T-helper 2 cell treated with Interferon-gamma antibody and Interleukin-4, amounts not matched to agents 100 ng/mL and 5 ng/mL, for 36 hours (primary cell): Measurements from ENCODE around the gene TYK2. TPM values are rescaled to one million over a fixed set of nuclear protein-coding genes. Genes with fewer than 3 reads are reported as not detected.
"Not testable (repeated sequence)": the region's sequence is repeated elsewhere in the genome, so short reads cannot be mapped to it uniquely, and the experiment has no call there.

Experiments
- intact Hi-C: fragments of 100-400 bp; cut with micrococcal nuclease; formaldehyde crosslinking; loops from one replicate; pipeline ENCODE4 v1.15.1; 2023
- total RNA-seq: library from RNA; stranded (reverse); gene quantifications from 2 replicates; pipeline ENCODE4 v1.2.3, GENCODE V29; 2022

Gene TYK2
- total RNA-seq, 1 donor from 2014 or later, result 250 TPM

DNA sequence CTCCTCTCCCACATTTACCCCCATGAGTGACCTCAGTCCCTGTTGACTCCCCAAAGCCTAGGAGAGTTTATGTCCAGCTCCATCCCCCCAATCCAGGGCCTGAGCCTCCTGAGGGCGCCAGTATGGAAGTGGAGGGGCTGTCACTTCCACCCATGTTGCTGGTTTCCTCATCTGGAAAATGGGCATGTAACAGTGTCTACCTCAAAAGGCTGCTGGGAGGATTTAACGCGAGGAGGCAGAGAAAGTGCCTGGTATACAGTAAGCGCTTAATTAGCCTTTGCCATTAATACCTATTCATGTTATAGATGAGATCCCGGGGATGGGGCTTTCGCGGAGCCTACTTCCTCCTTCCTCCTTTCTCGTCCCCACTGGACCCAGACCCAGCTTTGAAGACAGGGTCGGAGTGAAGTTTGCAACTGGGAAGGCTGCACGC lies 476 bp downstream of the TYK2 start:
- intact Hi-C loops, result loop anchor here (1.0 to 2.0 kb wide), 3 partner anchors 23 to 109 kb away; partner anchors contain the start of genes CDC37, ICAM1 and RAVER1

DNA sequence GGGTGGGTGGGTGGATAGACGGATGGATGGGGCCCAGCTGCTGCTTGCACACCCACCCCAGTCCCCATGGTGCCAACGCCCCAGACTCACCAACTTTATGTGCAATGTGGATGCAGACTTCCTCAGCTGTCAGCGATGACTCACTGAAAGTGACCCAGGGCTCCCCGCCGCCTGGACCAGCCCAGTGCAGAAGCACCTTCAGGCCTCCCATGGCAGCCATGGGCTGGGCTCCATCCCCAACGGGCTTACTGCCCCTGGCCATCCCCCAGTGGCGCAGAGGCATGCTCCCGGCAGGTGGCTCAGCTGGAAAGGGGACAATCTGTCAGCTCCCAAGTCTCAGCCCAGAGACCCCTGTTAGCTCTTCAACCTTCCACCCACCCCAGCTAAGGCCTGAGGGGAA lies 2.2 kb downstream of the TYK2 start:
- intact Hi-C loops, result no loop called here

DNA sequence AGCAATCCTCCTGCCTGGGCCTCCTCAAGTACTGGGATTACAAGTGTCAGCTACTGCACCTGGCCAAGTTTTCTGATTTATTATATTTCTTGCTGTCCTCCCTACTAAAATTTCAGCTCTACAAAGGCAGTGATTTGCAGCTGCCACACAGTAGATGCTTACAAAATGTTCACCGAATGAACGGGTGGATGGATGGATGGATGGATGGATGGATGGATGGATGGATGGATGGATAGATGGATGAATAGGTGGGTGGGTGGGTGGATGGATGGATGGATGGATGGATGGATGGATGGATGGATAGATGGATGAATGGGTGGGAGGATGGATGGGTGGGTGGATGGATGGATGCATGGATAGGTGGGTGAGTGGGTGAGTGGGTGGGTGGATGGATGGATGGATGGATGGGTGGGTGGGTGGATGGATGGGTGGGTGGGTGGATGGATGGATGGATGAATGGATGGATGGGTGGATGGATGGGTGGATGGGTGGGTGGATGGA lies 3.2 kb downstream of the TYK2 start:
- intact Hi-C loops, result not testable (repeated sequence)

DNA sequence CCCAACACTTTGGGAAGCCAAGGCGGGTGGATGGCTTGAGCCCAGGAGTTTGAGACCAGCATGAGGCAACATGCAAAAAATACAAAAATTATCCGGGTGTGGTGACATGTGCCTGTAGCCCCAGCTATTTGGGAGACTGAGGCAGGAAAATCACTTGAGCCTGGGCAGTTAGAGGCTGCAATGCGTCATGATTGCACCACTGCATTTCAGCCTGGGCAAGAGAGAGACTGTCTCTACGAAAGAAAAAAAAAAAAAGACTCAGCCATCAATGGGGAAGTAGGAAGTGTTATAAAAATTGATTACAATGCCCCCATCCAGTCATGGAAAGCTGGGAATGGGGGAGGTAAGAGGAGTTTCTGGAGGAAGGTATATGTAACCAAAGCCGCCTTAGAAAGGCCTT lies 5.4 kb downstream of the TYK2 start:
- intact Hi-C loops, result no loop called here

DNA sequence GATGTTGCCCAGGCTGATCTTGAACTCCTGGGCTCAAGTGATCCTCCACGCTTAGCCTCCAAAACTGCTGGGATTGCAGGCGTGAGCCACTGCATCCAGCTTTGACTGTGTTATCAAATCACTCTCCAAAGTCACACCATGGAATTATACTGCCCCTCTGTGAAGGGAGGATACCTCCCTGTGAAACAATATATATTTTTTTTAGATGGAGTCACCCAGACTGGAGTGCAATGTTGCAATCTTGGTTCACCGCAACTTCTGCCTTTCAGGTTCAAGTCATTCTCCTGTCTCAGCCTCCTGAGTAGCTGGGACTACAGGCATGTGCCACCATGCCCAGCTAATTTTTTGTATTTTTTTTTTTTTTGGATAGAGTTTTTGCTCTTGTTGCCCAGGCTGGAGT lies 7.7 kb downstream of the TYK2 start:
- intact Hi-C loops, result no loop called here

DNA sequence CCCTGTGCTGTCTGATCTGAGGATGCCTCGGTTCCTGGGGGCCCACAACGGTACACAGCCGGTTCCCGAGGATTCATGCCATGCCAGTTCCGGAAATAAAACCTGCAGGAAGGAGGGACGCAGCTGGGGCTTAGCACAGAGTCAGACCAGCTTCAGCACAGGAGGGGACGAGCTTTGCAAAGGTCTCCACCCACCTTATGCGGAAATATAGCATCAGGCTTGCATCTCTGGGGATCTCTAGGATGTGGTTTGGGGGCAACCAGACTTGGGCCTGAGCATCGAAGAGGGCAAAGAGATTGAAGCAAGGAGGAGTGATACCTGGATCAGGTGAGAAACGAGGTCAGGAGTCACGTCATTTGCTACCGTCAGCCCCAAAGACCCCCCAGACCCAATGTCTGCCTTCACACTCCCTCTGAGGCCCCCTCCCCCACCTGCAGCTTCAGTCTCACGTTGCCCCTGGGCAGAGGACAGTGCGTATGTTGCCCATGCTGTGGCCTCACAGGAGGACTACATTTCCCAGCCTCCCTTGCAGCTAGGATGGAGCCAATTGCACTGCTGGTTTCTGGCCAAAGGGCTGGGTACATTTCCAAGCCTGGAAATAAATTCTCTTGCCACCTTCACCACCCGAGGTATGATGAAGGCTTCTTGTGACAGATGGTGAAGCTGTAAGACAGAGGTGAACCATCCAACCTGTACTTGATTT lies 12.1 kb downstream of the TYK2 start:
- intact Hi-C loops, result no loop called here

DNA sequence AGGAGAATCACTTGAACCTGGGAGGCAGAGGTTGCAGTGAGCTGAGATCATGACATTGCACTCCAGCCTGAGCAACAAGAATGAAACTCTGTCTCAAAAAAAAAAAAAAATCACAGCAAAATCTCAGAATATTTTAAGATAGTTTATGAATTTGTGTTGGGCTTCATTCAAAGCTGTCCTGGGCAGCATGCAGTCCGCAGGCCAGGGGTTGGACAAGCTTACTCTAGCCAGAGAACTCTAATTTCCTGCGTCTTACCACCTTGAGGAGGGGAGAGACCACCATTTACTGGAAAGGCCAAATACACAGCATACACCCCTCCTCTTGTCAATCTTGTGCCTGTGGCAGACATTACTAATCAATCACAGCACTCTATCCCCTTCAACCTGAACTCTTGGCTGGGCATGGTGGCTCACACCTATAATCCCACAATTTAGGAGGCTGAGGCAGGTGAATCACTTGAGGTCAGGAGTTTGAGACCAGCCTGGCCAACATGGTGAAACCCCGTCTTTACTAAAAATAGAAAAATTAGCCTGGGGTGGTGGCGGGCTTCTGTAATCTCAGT lies 13.3 kb downstream of the TYK2 start:
- intact Hi-C loops, result not testable (repeated sequence)

DNA sequence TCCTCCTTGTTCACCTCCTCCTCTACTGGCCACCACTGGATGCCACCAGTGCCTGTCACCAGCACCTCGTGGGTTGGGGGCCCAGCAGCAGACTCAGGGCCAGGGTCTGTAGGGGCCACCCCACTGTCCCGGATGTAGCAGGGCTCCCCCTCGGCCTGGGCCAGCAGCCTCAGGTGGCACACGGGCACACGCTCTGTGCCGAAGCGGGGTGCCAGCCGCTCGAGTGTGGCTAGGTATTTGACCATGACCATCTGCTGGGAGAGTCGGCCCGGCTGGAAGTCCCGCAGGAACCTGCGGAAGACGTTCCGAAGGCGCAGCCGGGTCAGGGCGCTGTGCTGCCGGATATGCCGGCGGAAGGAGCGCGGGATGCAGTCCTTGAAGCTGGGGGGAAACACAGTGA lies 14.9 kb downstream of the TYK2 start:
- intact Hi-C loops, result no loop called here

DNA sequence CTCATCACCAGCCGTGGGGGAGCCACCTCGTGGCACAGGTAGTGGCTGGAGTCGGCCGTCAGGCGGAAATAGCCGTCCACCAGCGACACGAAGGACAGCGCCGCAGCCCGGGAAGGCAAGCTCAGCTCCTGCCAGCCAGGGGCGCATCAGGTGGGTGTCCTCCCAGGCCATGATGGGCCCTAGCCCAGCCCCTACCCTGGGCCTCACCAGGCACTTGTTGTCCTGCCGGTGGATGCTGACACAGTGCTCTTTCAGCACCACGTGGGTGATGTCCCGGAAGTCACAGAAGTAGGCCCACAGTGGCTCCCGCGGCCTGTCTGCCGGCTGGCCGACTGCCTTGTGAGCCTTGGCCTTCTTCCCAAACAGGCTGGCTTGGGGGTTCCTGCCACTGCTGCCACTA lies 15.7 kb downstream of the TYK2 start:
- intact Hi-C loops, result no loop called here

DNA sequence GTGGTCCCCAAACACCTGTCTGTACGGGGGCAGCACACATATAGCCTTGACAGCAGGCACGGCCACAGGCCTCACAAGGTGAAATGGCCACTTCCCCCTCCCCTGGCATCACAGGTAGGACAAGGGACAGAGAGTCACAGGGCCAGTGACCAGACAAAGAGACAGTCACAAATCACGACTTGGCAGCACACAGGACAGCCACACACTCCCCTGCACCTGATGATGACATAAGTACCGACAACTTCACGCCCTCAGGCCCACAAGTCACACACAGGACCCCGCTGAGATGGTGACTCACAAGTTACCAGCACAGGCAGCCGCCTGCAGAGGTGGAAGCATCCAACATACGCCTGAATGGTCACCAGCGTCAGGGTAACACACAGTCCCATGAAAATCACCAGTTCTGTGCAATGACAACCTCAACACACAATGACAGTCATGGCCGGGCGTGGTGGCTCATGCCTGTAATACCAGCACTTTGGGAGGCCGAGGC lies 16.5 kb downstream of the TYK2 start:
- intact Hi-C loops, result no loop called here

DNA sequence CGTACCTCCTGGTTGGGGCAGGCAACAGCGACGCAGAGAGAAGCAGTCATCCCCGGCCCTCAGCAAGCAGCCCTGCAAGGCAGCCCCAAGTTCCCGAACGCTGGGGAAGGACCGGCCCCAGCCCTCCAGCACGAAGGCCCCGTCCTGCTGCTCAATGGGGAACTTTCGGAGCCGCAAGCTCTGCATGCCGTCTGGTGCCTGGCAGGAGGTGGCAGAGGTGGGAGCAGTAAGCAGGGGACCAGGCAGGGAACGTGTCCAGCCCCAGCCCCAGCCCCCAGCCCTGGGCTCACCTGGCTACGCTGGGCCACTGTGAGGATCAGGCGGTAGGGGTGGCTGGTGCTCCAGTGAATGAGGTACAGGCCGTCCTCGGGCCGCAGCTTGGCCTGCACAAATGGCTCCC lies 18.1 kb downstream of the TYK2 start:
- intact Hi-C loops, result no loop called here

DNA sequence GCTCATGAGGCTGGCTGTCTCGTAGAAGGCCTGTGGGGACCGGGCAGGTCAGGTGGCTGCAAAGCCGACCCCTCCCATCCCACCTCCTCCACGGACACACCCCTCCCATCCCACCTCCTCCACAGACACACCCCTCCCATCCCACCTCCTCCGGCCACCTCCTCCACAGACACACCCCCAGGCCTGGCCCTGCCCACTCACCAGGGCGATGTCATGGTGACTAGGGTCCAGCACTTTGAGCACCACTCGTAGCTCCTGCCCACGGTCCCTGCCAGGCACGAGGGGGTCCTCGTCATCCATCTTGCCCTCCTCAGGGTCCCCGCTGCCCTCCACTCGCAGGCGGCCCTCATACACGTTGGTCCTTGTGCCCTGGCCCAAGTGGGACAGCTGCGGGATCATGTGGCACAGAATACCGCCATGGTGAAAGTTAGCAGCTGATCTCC lies 18.8 kb downstream of the TYK2 start:
- intact Hi-C loops, result no loop called here

DNA sequence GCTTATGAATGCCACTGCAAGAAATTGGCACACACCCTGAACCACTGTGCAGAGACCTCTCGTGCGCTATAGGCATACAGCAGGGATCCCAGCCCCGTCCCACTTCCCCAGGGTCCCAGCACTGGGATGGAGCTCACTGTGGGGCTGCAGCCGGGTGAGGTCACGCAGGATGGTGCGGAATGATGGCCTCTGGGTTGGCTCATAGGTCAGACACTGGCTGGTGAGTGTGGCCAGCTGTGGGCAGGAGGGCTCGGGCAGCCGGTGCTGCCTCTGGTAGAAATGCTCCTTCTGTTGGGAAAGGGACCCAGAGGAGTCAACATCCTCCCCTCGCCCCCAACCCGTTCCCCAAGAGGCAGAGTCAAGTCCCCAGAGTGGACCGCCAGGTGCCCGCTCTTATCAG lies 23.9 kb downstream of the TYK2 start:
- intact Hi-C loops, result no loop called here

DNA sequence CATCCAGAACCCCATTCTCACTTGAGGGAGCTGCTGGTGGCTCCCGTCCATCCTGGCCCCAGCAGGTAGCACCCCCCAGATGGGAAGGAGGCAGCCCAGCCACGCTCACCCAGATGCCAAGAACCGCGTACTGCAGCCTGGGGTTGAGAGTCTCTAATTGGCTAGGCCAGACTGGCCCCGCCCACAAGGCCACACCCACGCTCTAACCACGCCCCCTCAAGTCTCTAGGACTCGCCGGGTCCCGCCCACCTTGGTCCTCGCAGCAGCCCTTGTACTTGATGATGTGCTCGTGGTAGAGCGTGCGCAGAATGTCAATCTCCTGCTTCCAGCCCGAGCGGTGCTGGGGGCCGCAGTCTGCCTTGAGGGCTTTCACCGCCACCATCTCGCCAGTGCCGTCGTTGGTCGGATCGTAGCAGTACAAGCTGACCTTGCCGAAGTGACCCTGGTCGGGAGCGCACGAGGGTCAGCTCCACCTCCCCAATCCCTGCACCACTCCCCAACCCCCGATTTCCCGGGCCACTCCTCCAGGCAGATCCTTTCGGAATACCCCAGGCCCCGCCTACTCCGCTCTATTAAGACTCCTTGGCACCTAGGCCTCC lies 26.5 kb downstream of the TYK2 start:
- intact Hi-C loops, result no loop called here

DNA sequence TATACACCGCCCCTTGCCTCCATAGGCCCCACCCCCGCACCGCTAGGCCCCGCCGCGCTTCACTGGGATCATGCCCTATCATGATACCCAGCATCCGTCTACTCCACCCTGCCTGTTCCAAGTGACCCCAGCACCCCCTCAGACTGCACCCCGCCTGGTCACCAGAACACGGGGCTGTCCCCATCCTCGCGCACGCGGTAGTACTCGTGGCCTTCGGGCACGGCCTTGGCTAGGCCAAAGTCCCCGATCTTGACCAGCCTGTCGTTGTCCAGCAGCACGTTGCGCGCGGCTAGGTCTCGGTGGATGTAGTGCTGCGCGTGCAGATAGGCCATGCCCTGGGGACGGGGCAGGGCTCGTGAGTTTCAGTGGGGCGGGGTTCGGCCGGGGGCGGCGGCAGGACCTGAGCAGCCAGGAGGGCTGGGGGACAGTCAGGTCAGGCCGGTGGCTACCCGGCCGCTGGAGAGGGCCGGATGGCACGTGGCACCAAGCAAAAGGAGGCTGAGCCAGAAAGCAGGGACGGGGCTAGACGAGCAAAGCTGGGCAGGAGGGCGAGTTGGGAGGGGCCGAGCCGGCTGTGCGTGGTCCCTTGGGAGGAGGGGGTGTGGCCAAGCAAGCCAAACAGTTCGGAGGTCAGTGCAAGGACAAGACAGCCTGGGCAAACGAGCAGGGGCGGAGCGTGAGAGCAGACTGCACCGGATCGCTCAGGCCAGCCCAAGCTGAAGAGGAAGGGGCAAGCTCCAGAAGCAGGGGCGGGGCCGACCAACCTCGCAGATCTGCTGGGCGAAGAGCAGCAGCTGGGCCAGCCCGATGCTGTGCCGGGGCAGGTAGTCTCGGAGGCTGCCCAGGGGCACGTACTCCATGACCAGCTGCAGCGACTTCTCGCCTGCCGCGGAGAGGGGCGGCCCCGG lies 27.4 kb downstream of the TYK2 start:
- intact Hi-C loops, result no loop called here

DNA sequence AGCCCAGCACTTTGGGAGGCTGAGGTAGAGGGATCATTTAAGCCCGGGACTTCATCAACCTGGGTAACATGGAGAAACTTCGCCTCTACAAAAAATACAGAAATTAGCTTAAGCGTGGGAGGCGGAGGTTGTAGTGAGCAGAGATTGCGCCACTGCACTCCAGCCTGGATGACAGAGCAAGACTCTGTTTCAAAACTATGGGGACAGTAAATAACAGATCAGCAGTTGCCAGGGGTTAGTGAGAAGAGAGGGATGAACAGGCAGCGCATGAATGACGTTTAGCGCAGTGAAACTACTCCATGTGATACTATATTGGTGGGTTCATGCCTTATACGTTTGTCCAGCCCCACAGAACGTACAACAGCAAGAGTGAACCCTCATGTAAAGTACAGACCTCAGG lies 33.9 kb downstream of the TYK2 start:
- intact Hi-C loops, result no loop called here

DNA sequence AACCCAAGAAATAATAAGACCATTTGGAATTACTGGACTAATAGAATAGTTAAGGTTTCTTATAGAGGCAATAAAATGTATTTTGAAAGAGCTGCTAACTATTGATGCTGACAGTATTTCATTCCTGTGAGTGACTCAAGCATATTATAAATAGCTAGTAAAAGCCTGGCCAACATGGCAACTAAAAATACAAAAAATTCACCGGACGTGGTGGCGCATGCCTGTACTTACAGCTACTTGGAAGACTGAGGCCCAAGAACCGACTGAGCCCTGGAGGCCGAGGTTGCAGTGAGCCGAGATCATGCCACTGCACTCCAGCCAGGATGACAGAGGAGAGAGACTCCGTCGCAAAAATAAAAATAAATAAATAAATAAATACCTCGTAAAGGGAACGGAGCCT lies 35.6 kb downstream of the TYK2 start:
- intact Hi-C loops, result no loop called here

DNA sequence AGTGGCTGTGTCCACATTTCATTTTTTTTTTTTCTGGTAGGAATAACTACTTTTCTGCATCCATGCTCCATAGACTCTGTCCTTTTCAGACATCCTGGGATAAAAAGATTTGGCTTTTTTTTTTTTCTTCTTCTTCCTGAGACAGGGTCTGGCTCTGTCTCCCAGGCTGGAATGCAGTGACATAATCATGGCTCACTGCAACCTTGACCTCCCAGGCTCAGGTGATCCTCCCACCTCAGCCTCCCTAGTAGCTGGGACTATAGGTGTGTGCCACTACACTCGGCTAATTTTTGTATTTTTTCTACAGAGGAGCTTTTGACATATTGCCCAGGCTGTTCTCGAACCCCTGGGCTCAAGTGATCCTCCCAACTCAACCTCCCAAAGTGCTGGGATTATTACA lies 36.9 kb downstream of the TYK2 start:
- intact Hi-C loops, result no loop called here

DNA sequence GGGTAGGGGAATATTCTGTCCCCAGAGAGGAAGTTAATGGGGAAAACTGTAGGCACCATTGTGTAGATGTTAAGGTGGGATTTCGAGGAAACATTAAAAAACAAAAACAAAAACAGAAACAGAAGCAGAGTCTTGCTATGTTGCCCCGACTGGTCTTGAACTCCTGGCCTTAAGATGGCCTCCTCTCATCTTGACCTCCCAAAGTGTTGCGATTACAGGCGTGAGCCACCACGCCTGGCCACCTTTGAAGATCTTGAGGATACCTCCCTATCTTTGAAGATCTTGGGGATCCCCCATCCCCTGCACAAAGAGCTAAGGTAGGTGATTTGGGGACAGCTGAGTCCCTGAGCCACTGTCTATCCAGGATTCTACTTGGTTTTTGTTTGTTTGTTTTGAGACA lies 40.4 kb downstream of the TYK2 start:
- intact Hi-C loops, result loop anchor here (5.0 kb wide), 1 partner anchor 73 kb away; no protein-coding TSS in a partner anchor

DNA sequence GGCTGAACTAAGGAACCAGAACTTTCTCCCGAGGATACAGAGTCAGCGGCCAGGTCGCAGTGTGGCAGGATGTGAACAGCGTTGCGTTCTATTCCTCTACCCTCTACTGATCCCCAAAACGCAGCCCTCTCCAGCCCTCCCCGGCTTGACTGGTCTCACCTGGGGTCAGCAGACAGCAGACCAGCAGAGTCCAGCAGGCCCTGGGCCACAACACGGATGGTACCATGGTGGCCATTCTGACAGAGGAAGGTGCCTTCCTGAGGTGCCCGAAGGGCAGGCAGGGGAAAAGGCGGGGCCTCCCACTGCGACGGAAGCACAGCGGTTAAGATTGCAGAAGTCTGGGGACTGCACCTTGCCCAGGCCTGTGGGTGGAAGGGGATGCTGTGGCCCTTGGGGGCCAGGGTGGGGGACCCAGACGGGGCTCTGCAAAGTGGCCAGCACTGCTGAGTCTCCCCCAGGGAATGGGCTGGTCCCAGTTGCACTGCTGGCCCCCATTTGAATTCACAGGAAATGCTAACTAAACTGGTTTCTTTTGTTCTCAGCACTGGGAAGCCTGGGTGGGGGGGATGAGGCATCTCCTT lies 40.9 kb downstream of the TYK2 start, which contains the start of gene ICAM3:
Gene ICAM3 (minus strand): TSS at position 245 of the 581 bp plus-strand sequence. CDS start 10 bp downstream, at position 235.
- intact Hi-C loops, result loop anchor here (5.0 kb wide), 1 partner anchor 72 kb away; no protein-coding TSS in a partner anchor

DNA sequence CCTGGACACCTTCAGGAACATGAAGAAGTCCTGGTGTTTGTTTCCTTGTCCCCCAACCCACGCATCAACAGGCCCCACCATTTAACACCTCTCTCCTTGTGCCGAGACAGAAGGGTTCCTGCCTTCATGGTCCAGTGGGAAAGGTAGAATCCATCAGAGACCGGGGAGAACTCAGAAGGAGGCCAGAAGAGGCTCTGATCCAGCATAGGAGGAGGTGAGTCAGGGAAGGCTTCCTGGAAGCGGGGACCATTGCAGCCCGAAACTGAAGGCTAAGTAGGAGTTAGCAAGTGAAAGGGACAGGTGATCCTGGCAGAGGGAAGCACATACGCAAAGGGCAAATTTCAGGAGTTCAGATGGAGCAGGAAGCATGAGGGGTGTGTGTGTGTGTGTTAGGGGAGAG lies 41.4 kb downstream of the TYK2 start:
- intact Hi-C loops, result loop anchor here (5.0 kb wide), 1 partner anchor 72 kb away; no protein-coding TSS in a partner anchor
